ENCODE data around the gene MCOLN2. TPM values are rescaled to one million over a fixed set of nuclear protein-coding genes. Genes with fewer than 3 reads are reported as not detected.

Gene MCOLN2
- total and polyA plus RNA-seq, 2 of the 13 experiments (the other 11 are each of a cell fraction or from before 2014, with no cell fraction given): not detected

DNA sequence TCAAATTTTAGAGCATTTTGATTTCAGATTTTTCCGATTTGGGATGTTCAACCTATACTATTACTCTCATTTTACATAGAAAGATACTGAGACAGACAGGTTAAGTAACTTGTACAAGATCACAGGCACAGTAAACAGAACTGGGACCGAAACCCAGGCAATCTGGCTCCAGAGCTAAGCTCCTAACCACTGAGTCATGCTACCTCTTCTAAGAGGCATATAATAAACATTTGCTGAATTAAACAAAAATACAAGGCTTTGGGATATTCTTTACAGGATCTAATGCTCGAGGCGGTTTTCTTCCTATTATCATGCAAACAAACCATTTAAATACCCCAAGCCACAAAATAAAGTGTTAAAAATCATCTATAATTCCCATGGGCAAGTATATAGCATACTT, 50.3 kb downstream of the MCOLN2 start:
- Histone ChIP-seq H3K4me2 (ENCODE audit: low read depth, low read length) (no peak overlapping the region), H3K27ac (ENCODE audit: extremely low read length, insufficient read depth, low read length) (no peak overlapping the region), H3K9me3 (ENCODE audit: low read length) (no peaks in the 10 kb centered on the region), H3K4me1 (ENCODE audit: insufficient read depth, low read length) (peaks cover 5% of the 10 kb centered on the region), H3K79me2 (ENCODE audit: insufficient read depth, low read length) (no peaks in the 10 kb centered on the region), H2AFZ (ENCODE audit: low read length) (no peak overlapping the region), H3K27me3 (ENCODE audit: control insufficient read depth in 1 of 2, insufficient read depth in 2 of 2, low read length in 2 of 2) (peaks cover 0 to 6% of the 10 kb centered on the region in 2 experiments; a peak in 1 of 5 replicates), H4K20me1 (ENCODE audit: insufficient read depth, low read length) (no peaks in the 10 kb centered on the region), H3K4me3 (replicated peaks in 1 of 3; ENCODE audit: insufficient read depth in 1 of 3, low read depth in 2 of 3, low read length in 3 of 3) (no peak overlapping the region), H3K36me3 (replicated peaks in 1 of 2; ENCODE audit: control insufficient read depth in 1 of 2, insufficient read depth in 2 of 2, low read length in 2 of 2) (no peaks in the 10 kb centered on the region), H3K9ac (ENCODE audit: insufficient read depth, low read depth, low read length) (no peak overlapping the region)
- intact Hi-C loops (cut with micrococcal nuclease; ENCODE audit: unreplicated experiment) (loop anchor here (10.0 kb wide), 1 partner anchor 158 kb away; no protein-coding TSS in a partner anchor), in situ Hi-C loops (cut with HindIII; ENCODE audit: extremely low pct_ligation_motif_present, low pct_unique_long_range_greater_than_20kb) (no loop called here)
- DNase-seq (ENCODE audit: low spot score) (no peak), FAIRE-seq (no peak), ATAC-seq (no peak)
- POLR2A ChIA-PET: no interaction called here
- TF ChIP-seq ELF4 (CRISPR knock-in tag; IDR thresholded peaks at IDR 0.05; ENCODE audit: borderline replicate concordance) (no peak), ZNF775 (CRISPR knock-in tag; IDR thresholded peaks at IDR 0.05; ENCODE audit: borderline replicate concordance) (no peak), TMF1 (CRISPR knock-in tag; IDR thresholded peaks at IDR 0.05; ENCODE audit: low read depth) (no peak), PHF21A (CRISPR knock-in tag; IDR thresholded peaks at IDR 0.05) (no peak), POGK (CRISPR knock-in tag; conservative IDR thresholded peaks at IDR 0.05) (no peak), CCAR2 (optimal IDR thresholded peaks at IDR 0.05; ENCODE audit: low read depth, low read length) (no peak), ZNF121 (CRISPR knock-in tag; IDR thresholded peaks at IDR 0.05) (no peak), ZNF44 (CRISPR knock-in tag; IDR thresholded peaks at IDR 0.05) (no peak), NCOR1 (IDR thresholded peaks at IDR 0.05; ENCODE audit: borderline replicate concordance, low read length) (no peak), ZNF232 (CRISPR knock-in tag; IDR thresholded peaks at IDR 0.05; ENCODE audit: borderline replicate concordance) (no peak)
- CTCF ChIA-PET (ENCODE audit: low intra/inter-chr PET ratio, low total read pairs): no interaction called here
- BruUV-seq (replicated peaks): no TSS peak
- WGBS (ENCODE audit: low lambda C conversion rate): 23% methylated on average over 4 of the region's 4 CpGs

Measured in HepG2 (cell line).